SU-DHL-6 (cell line): ENCODE measurements around the gene CDSN.
"Not testable (repeated sequence)": the region's sequence is repeated elsewhere in the genome, so short reads cannot be mapped to it uniquely, and the experiment has no call there.

Experiments
- H2AFZ ChIP-seq: fragments of 200-600 bp; sonication (generic); 2 replicates; pipeline ENCODE4 v1.6.1; 2014; ENCODE audit warnings: low read depth, mild to moderate bottlenecking, moderate library complexity, mixed read lengths, antibody characterized with exemption, low read length; ENCODE audit not compliant: severe bottlenecking
- H3F3A ChIP-seq: fragments of 200-600 bp; shearing (Covaris generic); 2 replicates; pipeline ENCODE4 v1.6.0; 2016; ENCODE audit warnings: antibody characterized with exemption, mild to moderate bottlenecking; ENCODE audit not compliant: insufficient read depth
- H3K27ac ChIP-seq: fragments of 200-600 bp; sonication (generic); 2 replicates; pipeline ENCODE4 v1.5.1; 2016; ENCODE audit warnings: low read depth, mild to moderate bottlenecking, low read length, moderate library complexity, mixed read lengths
- H3K27me3 ChIP-seq: fragments of 200-600 bp; sonication (generic), shearing (Covaris generic); 2 replicates; pipeline ENCODE4 v1.6.0; 2014; ENCODE audit warnings: mild to moderate bottlenecking, low read length
- H3K36me3 ChIP-seq: fragments of 200-600 bp; sonication (generic); 2 replicates; pipeline ENCODE4 v1.6.1; 2014; ENCODE audit warnings: mild to moderate bottlenecking, low read length, mixed read lengths
- H3K4me2 ChIP-seq: fragments of 300-600, 200-600 bp; shearing (Covaris generic), sonication (generic); 2 replicates; pipeline ENCODE4 v1.6.0; 2014; ENCODE audit warnings: low read length, low read depth, mild to moderate bottlenecking; ENCODE audit not compliant: poor library complexity, severe bottlenecking
- H3K4me3 ChIP-seq: fragments of 200-600 bp; sonication (generic); 2 replicates; pipeline ENCODE4 v1.5.1; 2014; ENCODE audit warnings: antibody characterized with exemption, low read length, mild to moderate bottlenecking, mixed read lengths; ENCODE audit not compliant: insufficient read depth, poor library complexity, severe bottlenecking
- H3K79me2 ChIP-seq: fragments of 200-600 bp; sonication (generic); 2 replicates; pipeline ENCODE4 v1.6.1; 2014; ENCODE audit warnings: mild to moderate bottlenecking, low read length, moderate library complexity; ENCODE audit not compliant: insufficient read depth
- H3K9ac ChIP-seq: fragments of 200-600 bp; sonication (generic); 2 replicates; pipeline ENCODE4 v1.7.0; 2014; ENCODE audit warnings: mild to moderate bottlenecking, low read length
- H3K9me2 ChIP-seq: fragments of 200-600 bp; sonication (generic); replicated peaks from 2 replicates; pipeline ENCODE4 v1.6.1; 2014; ENCODE audit warnings: low read length; ENCODE audit not compliant: insufficient read depth
- H3K9me3 ChIP-seq: fragments of 200-600 bp; sonication (generic); 2 replicates; pipeline ENCODE4 v1.6.1; 2014; ENCODE audit warnings: low read length, mixed read lengths; ENCODE audit not compliant: insufficient read depth
- H4K20me1 ChIP-seq: fragments of 200-600 bp; sonication (generic); 2 replicates; pipeline ENCODE4 v1.6.1; 2014; ENCODE audit warnings: low read depth, mild to moderate bottlenecking, antibody characterized with exemption, low read length, moderate library complexity, mixed read lengths
- CTCF ChIP-seq: fragments of 200-600 bp; sonication (generic); IDR thresholded peaks from one replicate; pipeline ENCODE4 v1.5.1; 2017; ENCODE audit warnings: antibody characterized with exemption, mild to moderate bottlenecking, low read length, moderate library complexity; ENCODE audit not compliant: insufficient read depth, poor library complexity, severe bottlenecking
- EZH2phosphoT487 ChIP-seq: fragments of 200-600 bp; sonication (generic), shearing (Covaris generic); conservative IDR thresholded peaks from 2 replicates; pipeline ENCODE4 v1.6.1; 2018; ENCODE audit warnings: mild to moderate bottlenecking, antibody characterized with exemption, low read length, moderate library complexity, mixed read lengths

The CDSN gene

GRCh38 chr6:31068669-31069340, 51.4 kb downstream of the CDSN start:
- no peaks in the 10 kb centered on the region for H3K9me3 ChIP-seq
- no peak overlapping the region for H3K4me3 ChIP-seq
- no peaks in the 10 kb centered on the region for H3K27me3 ChIP-seq
- H3K4me2 ChIP-seq, result no peak overlapping the region
- TF ChIP-seq CTCF (peak; percentile 98), EZH2phosphoT487 (no peak)
- H3F3A ChIP-seq, result no peaks in the 10 kb centered on the region
- H3K9ac ChIP-seq, result no peak overlapping the region
- H2AFZ ChIP-seq, result no peak overlapping the region
- no peaks in the 10 kb centered on the region for H3K9me2 ChIP-seq
- H3K79me2 ChIP-seq, result no peaks in the 10 kb centered on the region
- H4K20me1 ChIP-seq, result no peaks in the 10 kb centered on the region
- no peaks in the 10 kb centered on the region for H3K36me3 ChIP-seq
- H3K27ac ChIP-seq, result no peak overlapping the region

GRCh38 chr6:31067891-31068668, 52.2 kb downstream of the CDSN start:
- not testable (repeated sequence) for H3K4me2 ChIP-seq, H3K27ac ChIP-seq, H3K9me3 ChIP-seq, H3K36me3 ChIP-seq, H3K9ac ChIP-seq, H4K20me1 ChIP-seq, H3K4me3 ChIP-seq, H3K27me3 ChIP-seq, H3K79me2 ChIP-seq, H3K9me2 ChIP-seq, H3F3A ChIP-seq, H2AFZ ChIP-seq

GRCh38 chr6:31067028-31067427, 53.2 kb downstream of the CDSN start:
- H3K27ac ChIP-seq, H3K36me3 ChIP-seq, H3F3A ChIP-seq, H3K4me2 ChIP-seq, H3K27me3 ChIP-seq, H3K9me2 ChIP-seq, H4K20me1 ChIP-seq, H3K4me3 ChIP-seq, H3K9ac ChIP-seq, H3K79me2 ChIP-seq, H2AFZ ChIP-seq, H3K9me3 ChIP-seq: not testable (repeated sequence)

DNA sequence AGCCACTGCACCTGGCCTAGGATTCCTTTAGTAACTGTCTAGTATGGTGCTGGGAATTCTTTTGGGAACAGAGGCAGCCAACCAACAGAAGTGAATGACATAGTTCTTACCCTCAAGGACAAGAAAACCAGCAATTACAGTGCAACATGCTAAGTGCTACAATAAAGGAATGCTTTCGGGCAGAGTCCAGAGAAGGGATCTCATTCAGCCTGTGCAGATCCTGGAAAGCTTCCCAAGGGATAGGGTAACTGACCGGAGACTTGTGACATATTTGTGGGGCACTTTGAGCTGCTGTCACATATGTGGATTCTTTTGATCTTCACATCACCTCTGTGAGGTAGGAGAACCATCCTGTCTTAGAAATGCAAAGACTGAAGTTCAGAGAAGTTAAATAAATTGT, 54.7 kb downstream of the CDSN start:
- no peak for TF ChIP-seq EZH2phosphoT487
- TF ChIP-seq CTCF, result no peak
- Histone ChIP-seq H2AFZ (no peak overlapping the region), H3F3A (no peaks in the 10 kb centered on the region), H3K27me3 (0 out of 2 replicates have a peak, but pooled peaks cover 4% of the 10 kb centered on the region), H3K4me3 (no peak overlapping the region), H3K27ac (no peak overlapping the region), H3K9ac (no peak overlapping the region), H3K4me2 (no peak overlapping the region), H3K36me3 (no peaks in the 10 kb centered on the region), H4K20me1 (no peaks in the 10 kb centered on the region), H3K9me2 (no peaks in the 10 kb centered on the region), H3K79me2 (no peaks in the 10 kb centered on the region), H3K9me3 (no peaks in the 10 kb centered on the region)
